ENCODE measurements around the gene SOCS4. TPM values are rescaled to one million over a fixed set of nuclear protein-coding genes. Genes with fewer than 3 reads are reported as not detected.

Gene SOCS4
- total RNA-seq, 2 experiments from 2014 or later: 29.9 to 30.3 TPM

Other genes starting within 250 kb of the SOCS4 start
- gene GCH1, start 124.4 kb upstream of the SOCS4 start, total RNA-seq: 10 to 100 TPM; 54.8 to 55.1 TPM
- gene WDHD1, start 137 bp upstream of the SOCS4 start, total RNA-seq: 10 to 100 TPM; 37.5 to 44.1 TPM
- gene MAPK1IP1L, start 24.4 kb downstream of the SOCS4 start, total RNA-seq: 100 to 1,000 TPM in 1 of 2 experiments, 10 to 100 TPM in 1; 94.3 to 118 TPM
- gene LGALS3, start 102.0 kb downstream of the SOCS4 start, total RNA-seq: 10 to 100 TPM; 39.1 to 41.6 TPM
- 100 to 1,000 TPM; 109 to 117 TPM for gene DLGAP5, start 164.3 kb downstream of the SOCS4 start, total RNA-seq
- 10 to 100 TPM; 23.0 to 23.6 TPM for gene FBXO34, start 244.2 kb downstream of the SOCS4 start, total RNA-seq